HG03565 (cell line): ENCODE results near the gene RPSA.
"Not testable (repeated sequence)": the region's sequence is repeated elsewhere in the genome, so short reads cannot be mapped to it uniquely, and the experiment has no call there.

Source experiments
- ATAC-seq: cut with Tn5 transposase; IDR thresholded peaks from one replicate; pipeline ENCODE4 v1.9.1; 2021; ENCODE audit warnings: mild to moderate bottlenecking, moderate library complexity; ENCODE audit not compliant: unreplicated experiment

RPSA gene

DNA sequence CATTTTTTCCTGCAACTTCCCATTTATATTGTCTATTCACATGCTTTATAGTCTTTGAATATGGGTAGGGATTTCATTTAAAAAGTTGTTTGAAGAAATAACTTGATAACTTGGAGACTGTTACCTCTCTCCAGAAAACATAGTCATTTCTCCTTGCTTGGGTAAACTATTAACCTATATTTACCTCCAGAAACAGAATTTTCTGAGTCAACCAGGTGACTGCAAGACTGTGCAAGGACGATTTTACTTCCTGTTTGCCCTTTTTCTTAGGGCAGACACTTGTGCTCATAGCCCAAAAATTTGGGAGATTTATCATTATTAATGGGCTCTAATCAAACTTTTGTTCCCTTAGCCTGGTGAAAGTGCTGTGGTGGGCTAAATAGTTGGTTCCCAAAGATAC lies 46.6 kb downstream of the RPSA start:
- no peak for ATAC-seq

DNA sequence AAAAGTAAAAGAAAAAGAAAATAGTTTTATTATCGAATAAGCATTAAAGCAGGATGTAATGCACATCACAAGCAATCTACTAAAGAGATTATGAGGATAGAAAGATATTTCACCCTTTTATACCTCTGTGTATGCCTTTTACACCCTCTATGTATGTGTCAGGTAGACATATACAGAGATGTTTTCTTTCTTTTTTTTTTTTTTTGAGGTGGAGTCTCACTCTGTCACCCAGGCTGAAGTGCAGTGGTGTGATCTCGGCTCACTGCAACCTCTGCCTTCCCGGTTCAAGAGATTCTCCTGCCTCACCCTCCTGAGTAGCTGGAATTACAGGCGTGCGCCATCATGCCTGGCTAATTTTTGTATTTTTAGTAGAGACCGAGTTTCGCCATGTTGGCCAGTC lies 47.4 kb downstream of the RPSA start:
- not testable (repeated sequence) for ATAC-seq

GRCh38 chr3:39454591-39455217 lies 48.2 kb downstream of the RPSA start:
- ATAC-seq = no peak

DNA sequence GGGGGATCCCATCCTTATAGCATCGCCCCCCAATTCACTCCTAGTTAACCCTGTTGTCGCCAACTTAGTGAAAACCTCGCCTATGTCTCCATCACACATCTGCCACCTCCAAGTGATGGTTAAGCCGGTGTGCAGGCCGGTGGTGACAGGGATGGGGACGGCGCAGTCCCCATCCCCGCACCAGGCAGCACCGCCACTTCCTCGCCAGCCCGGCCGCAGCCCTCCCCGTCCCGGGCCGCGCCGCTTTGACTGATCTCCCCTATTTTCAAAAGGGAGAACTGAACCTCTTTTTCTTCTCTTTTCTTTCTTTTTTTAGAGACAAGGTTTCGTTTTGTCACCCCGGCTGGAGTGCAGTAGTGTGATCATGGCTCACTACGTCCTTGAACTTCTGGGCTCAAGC lies 49.6 kb downstream of the RPSA start:
- ATAC-seq = no peak

DNA sequence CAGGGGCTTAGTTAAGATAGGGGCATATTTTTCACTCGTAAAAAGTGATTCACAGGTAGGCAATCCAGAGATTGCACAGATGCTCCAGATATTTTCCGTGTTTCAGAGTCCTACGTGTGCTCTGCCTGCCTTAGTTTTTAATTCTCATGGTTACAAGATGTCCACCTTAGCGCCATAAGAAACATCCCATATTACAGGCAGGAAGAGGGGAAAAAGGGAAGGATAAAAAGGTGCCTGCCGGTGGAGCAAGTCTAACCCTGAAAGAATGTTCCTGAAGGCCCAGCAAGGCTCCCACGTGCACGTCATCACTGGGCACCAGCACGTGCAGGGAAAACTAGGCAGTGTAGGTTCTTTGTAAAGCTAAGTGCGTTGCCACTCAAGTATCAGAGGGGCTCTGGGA lies 50.8 kb downstream of the RPSA start:
- no peak for ATAC-seq

DNA sequence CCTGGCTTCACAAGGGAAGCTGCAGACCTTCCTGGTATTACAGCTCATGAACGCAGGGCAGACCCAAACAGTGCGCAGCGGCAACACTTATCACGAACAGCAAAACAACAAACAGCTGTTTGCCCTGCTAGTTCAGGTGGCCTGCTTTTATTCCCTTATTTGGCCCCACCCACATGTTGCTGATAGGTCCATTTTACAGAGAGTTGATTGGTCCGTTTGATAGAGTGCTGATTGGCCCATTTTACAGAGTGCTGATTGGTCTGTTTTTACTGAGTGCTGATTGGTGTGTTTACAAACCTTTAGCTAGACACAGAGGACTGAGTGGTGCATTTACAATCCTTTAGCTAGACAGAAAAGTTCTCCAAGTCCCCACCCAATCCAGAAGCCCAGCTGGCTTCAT lies 52.1 kb downstream of the RPSA start:
- ATAC-seq = not testable (repeated sequence)

DNA sequence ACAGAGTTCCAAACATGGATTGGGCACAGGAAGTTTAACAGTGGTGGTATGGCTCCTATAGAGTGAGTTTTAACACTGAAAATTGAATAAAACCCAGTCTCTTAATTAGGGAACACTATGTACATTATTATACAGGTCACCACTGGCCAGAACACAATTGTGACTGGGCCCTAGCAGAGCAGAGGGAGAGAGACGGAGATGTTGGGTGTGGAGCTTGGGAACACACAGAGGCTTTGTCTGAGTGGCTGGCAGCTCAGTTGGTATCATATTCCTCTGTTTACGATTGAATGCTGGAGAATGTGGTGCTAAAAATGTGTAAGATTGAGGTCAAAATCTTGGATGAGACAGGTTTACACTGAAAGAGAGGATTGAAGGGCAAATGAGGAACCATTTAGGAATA lies 54.2 kb downstream of the RPSA start:
- no peak for ATAC-seq
